ENCODE results near the gene CACNA2D1. TPM values are rescaled to one million over a fixed set of nuclear protein-coding genes. Genes with fewer than 3 reads are reported as not detected.

The CACNA2D1 gene
- total and polyA plus RNA-seq, 8 donors: 1.8 to 72.7 (median 5.7) TPM

DNA sequence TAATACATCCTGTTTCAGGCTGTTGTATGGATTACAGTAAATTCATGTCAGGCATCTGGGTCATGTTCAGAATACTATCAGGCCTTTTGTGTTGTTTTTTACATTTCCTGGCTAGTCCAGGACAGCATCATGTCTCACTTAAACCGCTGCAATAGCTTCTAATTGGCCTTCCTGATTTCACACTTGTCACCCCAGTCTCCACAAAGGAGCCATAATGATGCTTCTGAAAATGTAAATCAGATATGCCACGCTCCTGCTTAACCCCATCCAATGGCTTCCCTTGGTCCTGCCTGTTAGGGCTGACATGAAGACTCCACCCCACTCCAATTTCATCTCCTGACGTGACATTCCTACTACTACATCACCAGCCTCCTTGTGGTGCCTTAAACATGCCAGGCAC lies 220.0 kb downstream of the CACNA2D1 start:
- Histone ChIP-seq H3K4me3 (no peak overlapping the region), H3K27me3 (no peaks in the 10 kb centered on the region), H3K27ac (no peak overlapping the region), H3K36me3 (no peaks in the 10 kb centered on the region), H3K4me1 (no peaks in the 10 kb centered on the region), H3K9me3 (no peaks in the 10 kb centered on the region)
- WGBS, 5 donors: 76 to 95% (median 82%) methylated on average over 3 of the region's 3 CpGs
- TF ChIP-seq POLR2AphosphoS5 (IDR thresholded peaks at IDR 0.05) (no peak), POLR2A (IDR thresholded peaks at IDR 0.05) (no peak), EP300 (IDR thresholded peaks at IDR 0.05) (no peak)
- TF ChIP-seq, protein P1, sequence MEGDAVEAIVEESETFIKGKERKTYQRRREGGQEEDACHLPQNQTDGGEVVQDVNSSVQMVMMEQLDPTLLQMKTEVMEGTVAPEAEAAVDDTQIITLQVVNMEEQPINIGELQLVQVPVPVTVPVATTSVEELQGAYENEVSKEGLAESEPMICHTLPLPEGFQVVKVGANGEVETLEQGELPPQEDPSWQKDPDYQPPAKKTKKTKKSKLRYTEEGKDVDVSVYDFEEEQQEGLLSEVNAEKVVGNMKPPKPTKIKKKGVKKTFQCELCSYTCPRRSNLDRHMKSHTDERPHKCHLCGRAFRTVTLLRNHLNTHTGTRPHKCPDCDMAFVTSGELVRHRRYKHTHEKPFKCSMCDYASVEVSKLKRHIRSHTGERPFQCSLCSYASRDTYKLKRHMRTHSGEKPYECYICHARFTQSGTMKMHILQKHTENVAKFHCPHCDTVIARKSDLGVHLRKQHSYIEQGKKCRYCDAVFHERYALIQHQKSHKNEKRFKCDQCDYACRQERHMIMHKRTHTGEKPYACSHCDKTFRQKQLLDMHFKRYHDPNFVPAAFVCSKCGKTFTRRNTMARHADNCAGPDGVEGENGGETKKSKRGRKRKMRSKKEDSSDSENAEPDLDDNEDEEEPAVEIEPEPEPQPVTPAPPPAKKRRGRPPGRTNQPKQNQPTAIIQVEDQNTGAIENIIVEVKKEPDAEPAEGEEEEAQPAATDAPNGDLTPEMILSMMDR (IDR thresholded peaks at IDR 0.05): no peak
- intact Hi-C loops (cut with DNase I; ENCODE audit: low total_unique reads): no loop called here
- no peak for DNase-seq

DNA sequence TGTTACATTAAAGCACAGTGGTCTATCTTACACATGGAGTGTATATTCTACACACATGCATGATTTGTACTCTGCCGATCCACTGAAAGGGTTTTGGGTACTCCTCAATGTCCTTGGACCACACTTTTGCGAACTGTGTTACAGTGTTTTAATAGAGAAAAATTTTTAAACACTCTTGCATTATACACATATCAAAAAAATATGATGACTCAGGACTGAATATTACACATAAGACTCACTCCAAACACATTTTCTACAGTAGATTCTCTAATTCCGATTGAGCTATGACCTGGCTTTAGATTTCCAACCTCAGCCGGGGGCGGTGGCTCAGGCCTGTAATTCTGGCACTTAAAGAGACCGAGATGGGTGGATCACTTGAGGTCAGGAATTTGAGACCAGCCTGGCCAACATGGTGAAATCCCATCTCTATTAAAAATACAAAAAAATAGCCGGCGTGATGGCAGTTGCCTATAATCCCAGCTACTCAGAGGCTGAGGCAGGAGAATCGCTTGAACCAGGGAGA lies 222.4 kb downstream of the CACNA2D1 start:
- no peak overlapping the region for H3K4me3 ChIP-seq
- no peak for DNase-seq
- H3K4me1 ChIP-seq: no peaks in the 10 kb centered on the region
- H3K27me3 ChIP-seq: no peaks in the 10 kb centered on the region
- WGBS, 5 donors: 92 to 95% (median 94%) methylated on average over 9 of the region's 9 CpGs
- no peak overlapping the region for H3K27ac ChIP-seq
- intact Hi-C loops (cut with DNase I; ENCODE audit: low total_unique reads): no loop called here
- H3K9me3 ChIP-seq: no peaks in the 10 kb centered on the region
- no peaks in the 10 kb centered on the region for H3K36me3 ChIP-seq
- TF ChIP-seq POLR2AphosphoS5 (IDR thresholded peaks at IDR 0.05): no peak
- TF ChIP-seq EP300 (IDR thresholded peaks at IDR 0.05): no peak
- TF ChIP-seq POLR2A (IDR thresholded peaks at IDR 0.05): no peak
- TF ChIP-seq, protein P1 (IDR thresholded peaks at IDR 0.05): no peak

DNA sequence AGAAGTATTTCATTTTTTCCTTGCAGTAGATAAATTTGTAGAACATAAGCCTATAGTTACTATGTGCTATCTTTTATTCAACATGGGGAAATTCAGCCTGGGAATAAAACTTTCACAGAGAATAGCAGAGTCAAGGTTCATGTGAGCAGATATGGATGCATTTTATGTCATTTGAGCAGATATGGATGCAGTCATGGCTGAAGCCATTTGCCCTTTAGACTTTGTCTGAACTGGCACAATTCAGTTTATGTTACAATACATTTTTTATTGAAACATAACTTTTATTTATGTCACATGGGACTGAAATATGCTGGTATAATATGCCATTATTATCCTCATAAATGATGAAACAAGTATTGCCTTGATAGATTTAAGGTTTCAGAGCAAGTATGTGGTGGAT lies 231.1 kb downstream of the CACNA2D1 start:
- no peak for DNase-seq
- Histone ChIP-seq H3K36me3 (no peaks in the 10 kb centered on the region), H3K9me3 (peaks cover 0 to 3% (median 0%) of the 10 kb centered on the region in 4 donors), H3K27me3 (no peaks in the 10 kb centered on the region), H3K4me1 (peaks cover 0 to 2% (median 0%) of the 10 kb centered on the region in 4 donors), H3K4me3 (no peak overlapping the region), H3K27ac (no peak overlapping the region)
- intact Hi-C loops (cut with DNase I; ENCODE audit: low total_unique reads): no loop called here
- TF ChIP-seq POLR2AphosphoS5 (IDR thresholded peaks at IDR 0.05) (no peak), EP300 (IDR thresholded peaks at IDR 0.05) (no peak), POLR2A (IDR thresholded peaks at IDR 0.05) (no peak)
- TF ChIP-seq, protein P1 (IDR thresholded peaks at IDR 0.05): no peak

DNA sequence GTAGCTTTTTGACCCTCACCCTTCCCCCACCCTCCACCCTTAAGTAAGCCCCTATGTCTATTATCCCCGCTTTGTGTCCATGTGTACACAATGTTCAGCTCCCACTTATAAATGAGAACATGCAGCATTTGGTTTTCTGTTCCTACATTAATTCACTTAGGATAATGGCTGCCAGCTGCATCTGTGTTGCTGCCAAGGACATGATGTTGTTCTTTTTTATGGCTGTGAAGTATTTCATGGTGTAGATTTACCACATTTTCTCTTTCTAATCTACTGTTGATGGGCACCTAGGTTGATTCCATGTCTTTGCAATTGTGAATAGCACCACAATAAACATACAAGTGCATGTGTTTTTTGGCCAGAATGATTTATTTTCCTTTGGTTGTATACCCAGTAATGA lies 232.2 kb downstream of the CACNA2D1 start:
- intact Hi-C loops (cut with DNase I; ENCODE audit: low total_unique reads): no loop called here

More for the DNA sequence above, 232.2 kb downstream of the CACNA2D1 start:
- H3K27ac ChIP-seq: no peak overlapping the region
- peaks cover 0 to 3% (median 0%) of the 10 kb centered on the region in 4 donors for H3K9me3 ChIP-seq
- TF ChIP-seq POLR2AphosphoS5 (IDR thresholded peaks at IDR 0.05) (no peak), POLR2A (IDR thresholded peaks at IDR 0.05) (no peak), EP300 (IDR thresholded peaks at IDR 0.05) (no peak)
- TF ChIP-seq, protein P1 (IDR thresholded peaks at IDR 0.05): no peak
- no peak for DNase-seq
- H3K4me3 ChIP-seq: no peak overlapping the region
- WGBS, 5 donors: 90 to 97% (median 94%) methylated on average over 1 of the region's 1 CpG
- H3K27me3 ChIP-seq: no peaks in the 10 kb centered on the region
- no peaks in the 10 kb centered on the region for H3K36me3 ChIP-seq
- H3K4me1 ChIP-seq: peaks cover 0 to 5% (median 0%) of the 10 kb centered on the region in 4 donors
